Measurements from ENCODE around the gene DOC2B. TPM values are rescaled to one million over a fixed set of nuclear protein-coding genes. Genes with fewer than 3 reads are reported as not detected.
"Not testable (repeated sequence)": the region's sequence is repeated elsewhere in the genome, so short reads cannot be mapped to it uniquely, and the experiment has no call there.

DOC2B gene
- total RNA-seq, 1 donor from 2014 or later = 0.32 TPM

GRCh38 chr17:202501-202951 is 21.1 kb upstream of the DOC2B start:
- Mint-ChIP-seq H3K27me3 (ENCODE audit: low read depth) (peaks cover 17% of the 10 kb centered on the region), H3K36me3 (ENCODE audit: low read depth) (no peaks in the 10 kb centered on the region), H3K4me3 (ENCODE audit: unreplicated experiment) (no peak overlapping the region), H3K9me3 (ENCODE audit: low read depth) (no peaks in the 10 kb centered on the region), H3K4me1 (ENCODE audit: low read depth) (peaks cover 19% of the 10 kb centered on the region), H3K27ac (ENCODE audit: unreplicated experiment) (no peak overlapping the region)
- TF ChIP-seq, protein P1, sequence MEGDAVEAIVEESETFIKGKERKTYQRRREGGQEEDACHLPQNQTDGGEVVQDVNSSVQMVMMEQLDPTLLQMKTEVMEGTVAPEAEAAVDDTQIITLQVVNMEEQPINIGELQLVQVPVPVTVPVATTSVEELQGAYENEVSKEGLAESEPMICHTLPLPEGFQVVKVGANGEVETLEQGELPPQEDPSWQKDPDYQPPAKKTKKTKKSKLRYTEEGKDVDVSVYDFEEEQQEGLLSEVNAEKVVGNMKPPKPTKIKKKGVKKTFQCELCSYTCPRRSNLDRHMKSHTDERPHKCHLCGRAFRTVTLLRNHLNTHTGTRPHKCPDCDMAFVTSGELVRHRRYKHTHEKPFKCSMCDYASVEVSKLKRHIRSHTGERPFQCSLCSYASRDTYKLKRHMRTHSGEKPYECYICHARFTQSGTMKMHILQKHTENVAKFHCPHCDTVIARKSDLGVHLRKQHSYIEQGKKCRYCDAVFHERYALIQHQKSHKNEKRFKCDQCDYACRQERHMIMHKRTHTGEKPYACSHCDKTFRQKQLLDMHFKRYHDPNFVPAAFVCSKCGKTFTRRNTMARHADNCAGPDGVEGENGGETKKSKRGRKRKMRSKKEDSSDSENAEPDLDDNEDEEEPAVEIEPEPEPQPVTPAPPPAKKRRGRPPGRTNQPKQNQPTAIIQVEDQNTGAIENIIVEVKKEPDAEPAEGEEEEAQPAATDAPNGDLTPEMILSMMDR (IDR thresholded peaks at IDR 0.05) = no peak
- DNase-seq (ENCODE audit: low spot score) = no peak

GRCh38 chr17:201736-202135 is 20.3 kb upstream of the DOC2B start:
- DNase-seq (ENCODE audit: low spot score); H3K27ac Mint-ChIP-seq (ENCODE audit: unreplicated experiment); H3K36me3 Mint-ChIP-seq (ENCODE audit: low read depth); H3K9me3 Mint-ChIP-seq (ENCODE audit: low read depth); H3K4me3 Mint-ChIP-seq (ENCODE audit: unreplicated experiment): not testable (repeated sequence)
- Mint-ChIP-seq H3K4me1 (ENCODE audit: low read depth) (peaks cover 19% of the 10 kb centered on the region), H3K27me3 (ENCODE audit: low read depth) (peaks cover 17% of the 10 kb centered on the region)

GRCh38 chr17:201257-201656 is 19.8 kb upstream of the DOC2B start:
- Mint-ChIP-seq H3K4me1 (ENCODE audit: low read depth) (peaks cover 19% of the 10 kb centered on the region), H3K27me3 (ENCODE audit: low read depth) (peaks cover 20% of the 10 kb centered on the region)
- H3K9me3 Mint-ChIP-seq (ENCODE audit: low read depth); DNase-seq (ENCODE audit: low spot score); H3K36me3 Mint-ChIP-seq (ENCODE audit: low read depth); H3K27ac Mint-ChIP-seq (ENCODE audit: unreplicated experiment); H3K4me3 Mint-ChIP-seq (ENCODE audit: unreplicated experiment): not testable (repeated sequence)

DNA sequence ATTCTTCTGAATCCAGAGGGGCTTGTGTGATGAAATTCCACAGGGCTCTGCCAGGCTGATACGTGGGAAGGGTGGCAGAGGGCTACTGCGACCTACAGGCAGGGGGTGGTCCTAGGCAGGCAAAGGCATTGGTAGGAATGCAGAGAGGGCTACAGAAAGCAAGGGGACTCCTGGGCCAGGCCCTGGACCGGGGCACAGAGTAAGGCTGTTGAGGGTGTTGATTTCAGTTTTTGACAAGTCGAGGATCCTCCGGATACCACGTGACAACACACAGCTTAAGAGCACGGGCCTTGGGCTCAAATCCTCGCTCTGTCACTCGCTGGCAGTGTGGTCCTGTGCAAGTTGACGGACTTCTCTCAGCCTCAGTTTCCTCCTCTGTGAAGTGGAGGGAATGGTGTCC is 19.1 kb upstream of the DOC2B start:
- no peak overlapping the region for H3K27ac Mint-ChIP-seq (ENCODE audit: unreplicated experiment)
- TF ChIP-seq, protein P1 (IDR thresholded peaks at IDR 0.05) = no peak

DNA sequence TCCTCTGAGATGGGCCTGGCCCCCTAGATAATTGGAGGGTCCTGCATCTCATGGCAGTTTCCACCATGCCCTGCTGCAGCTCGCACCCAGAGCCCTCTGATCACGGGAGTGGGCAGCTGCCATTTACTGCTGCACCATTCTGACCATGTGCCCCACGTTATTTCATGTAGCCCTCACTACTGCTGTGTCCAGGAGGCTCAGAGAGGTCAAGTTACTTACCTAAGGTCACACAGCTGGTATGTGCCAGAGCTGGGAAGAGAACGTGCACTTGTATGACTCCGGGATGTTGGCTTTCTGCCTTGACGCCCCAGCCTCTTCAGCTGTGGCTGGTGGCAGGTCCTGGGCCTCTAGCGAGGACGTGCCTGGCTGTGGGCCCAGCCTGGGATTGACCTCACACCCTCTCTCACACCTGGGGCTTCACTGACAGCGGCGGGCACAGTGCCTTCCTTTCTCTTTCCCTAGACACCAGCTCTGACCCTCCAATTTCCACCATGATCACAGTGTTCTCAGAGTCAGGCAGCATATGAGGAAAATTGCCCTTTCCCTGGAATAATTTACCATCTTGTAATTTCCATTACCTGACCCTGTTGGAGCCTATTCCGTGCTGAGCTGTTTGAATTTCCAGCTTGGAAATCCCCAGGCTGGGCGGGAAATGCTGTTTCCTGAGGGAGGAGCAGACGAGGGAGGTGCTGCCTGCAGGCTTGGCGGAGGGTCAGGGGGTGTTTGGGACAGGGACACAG is 18.5 kb upstream of the DOC2B start:
- Mint-ChIP-seq H3K36me3 (ENCODE audit: low read depth) (no peaks in the 10 kb centered on the region), H3K27me3 (ENCODE audit: low read depth) (peaks cover 18% of the 10 kb centered on the region), H3K9me3 (ENCODE audit: low read depth) (no peaks in the 10 kb centered on the region), H3K4me1 (ENCODE audit: low read depth) (peaks cover 19% of the 10 kb centered on the region), H3K27ac (ENCODE audit: unreplicated experiment) (no peak overlapping the region), H3K4me3 (ENCODE audit: unreplicated experiment) (no peak overlapping the region)
- TF ChIP-seq, protein P1 (IDR thresholded peaks at IDR 0.05) = no peak
- peak; percentile 74 for DNase-seq (ENCODE audit: low spot score)

More for the DNA sequence above, 19.1 kb upstream of the DOC2B start:
- H3K9me3 Mint-ChIP-seq (ENCODE audit: low read depth) = no peaks in the 10 kb centered on the region
- H3K4me1 Mint-ChIP-seq (ENCODE audit: low read depth) = peaks cover 19% of the 10 kb centered on the region
- DNase-seq (ENCODE audit: low spot score) = no peak
- H3K27me3 Mint-ChIP-seq (ENCODE audit: low read depth) = peaks cover 16% of the 10 kb centered on the region
- no peak overlapping the region for H3K4me3 Mint-ChIP-seq (ENCODE audit: unreplicated experiment)
- no peaks in the 10 kb centered on the region for H3K36me3 Mint-ChIP-seq (ENCODE audit: low read depth)

DNA sequence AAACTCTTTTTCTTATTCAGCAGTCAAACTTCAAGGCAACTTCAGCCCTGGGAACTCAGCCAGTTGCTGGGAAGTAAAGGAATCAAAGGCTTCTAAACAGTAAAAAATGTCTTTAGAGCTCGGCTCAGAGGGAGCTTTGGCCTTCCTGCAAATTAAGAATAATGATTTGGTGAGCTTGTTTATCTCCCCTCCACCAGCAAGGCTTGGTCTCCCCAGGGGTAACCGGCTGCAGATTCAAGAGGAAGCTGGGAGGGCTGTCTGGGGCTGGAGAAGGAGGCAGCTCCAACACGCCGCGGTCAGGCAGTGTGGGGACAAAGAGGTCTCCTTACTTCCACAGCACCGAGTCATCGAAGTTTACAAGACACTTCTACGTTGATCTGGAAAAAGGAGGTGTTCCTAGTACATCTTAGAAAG is 17.7 kb upstream of the DOC2B start:
- peaks cover 16% of the 10 kb centered on the region for H3K27me3 Mint-ChIP-seq (ENCODE audit: low read depth)
- H3K27ac Mint-ChIP-seq (ENCODE audit: unreplicated experiment) = no peak overlapping the region
- H3K36me3 Mint-ChIP-seq (ENCODE audit: low read depth) = no peaks in the 10 kb centered on the region
- H3K4me1 Mint-ChIP-seq (ENCODE audit: low read depth) = peaks cover 19% of the 10 kb centered on the region
- H3K9me3 Mint-ChIP-seq (ENCODE audit: low read depth) = no peaks in the 10 kb centered on the region
- DNase-seq (ENCODE audit: low spot score) = peak; percentile 54
- H3K4me3 Mint-ChIP-seq (ENCODE audit: unreplicated experiment) = no peak overlapping the region
- TF ChIP-seq, protein P1 (IDR thresholded peaks at IDR 0.05) = no peak

GRCh38 chr17:198225-198624 is 16.8 kb upstream of the DOC2B start:
- not testable (repeated sequence) for H3K27ac Mint-ChIP-seq (ENCODE audit: unreplicated experiment); DNase-seq (ENCODE audit: low spot score); H3K36me3 Mint-ChIP-seq (ENCODE audit: low read depth); H3K4me3 Mint-ChIP-seq (ENCODE audit: unreplicated experiment); H3K9me3 Mint-ChIP-seq (ENCODE audit: low read depth)
- peaks cover 16% of the 10 kb centered on the region for H3K27me3 Mint-ChIP-seq (ENCODE audit: low read depth)
- H3K4me1 Mint-ChIP-seq (ENCODE audit: low read depth) = peaks cover 19% of the 10 kb centered on the region
